Prostate gland (tissue), 2 donors: Measurements from ENCODE around the gene NTRK2. TPM values are rescaled to one million over a fixed set of nuclear protein-coding genes. Genes with fewer than 3 reads are reported as not detected.

Source experiments
- DNase-seq: peaks from one replicate; pipeline ENCODE4 v3.0.0-alpha.2; 2019; ENCODE audit warnings: low spot score
- H3K27ac ChIP-seq, 2 donors: fragments of 200-600 bp; sonication (generic); 2 replicates each; pipeline ENCODE4 v1.5.1; 2017 to 2019
- H3K27me3 ChIP-seq: fragments of 200-600 bp; sonication (generic); replicated peaks from 2 replicates; pipeline ENCODE4 v1.5.1; 2019; ENCODE audit not compliant: insufficient read depth
- H3K36me3 ChIP-seq, 2 donors: fragments of 200-600 bp; sonication (generic); 1 replicate in 1 of 2; 2 replicates in 1 of 2; pipeline versions ENCODE4 v1.5.1 to v1.8.1; 2017 to 2019
- H3K4me1 ChIP-seq: fragments of 200-600 bp; sonication (generic); replicated peaks from 2 replicates; pipeline ENCODE4 v1.5.1; 2019
- H3K4me3 ChIP-seq, 2 donors: fragments of 200-600 bp; sonication (generic); 2 replicates each; pipeline ENCODE4 v1.5.1; 2017 to 2019
- H3K9me3 ChIP-seq: fragments of 200-600 bp; sonication (generic); 2 replicates; pipeline ENCODE4 v1.5.1; 2017
- POLR2A ChIP-seq: fragments of 450-650 bp; IDR thresholded peaks from one replicate; pipeline ENCODE4 v1.6.1; 2016; ENCODE audit warnings: antibody characterized with exemption, mild to moderate bottlenecking
- POLR2AphosphoS5 ChIP-seq: sonication (generic); formaldehyde crosslinking; IDR thresholded peaks from one replicate; pipeline ENCODE4 v1.6.1; 2017; ENCODE audit warnings: antibody characterized with exemption
- WGBS: methylation state at CpG from one replicate; pipeline ENCODE4 v1.1.5; 2018; 5-methylcytosine and 5-hydroxymethylcytosine counted together
- intact Hi-C: fragments of 100-400 bp; cut with DNase I; formaldehyde crosslinking; loops from one replicate; pipeline ENCODE4 v1.14.2; 2022
- total RNA-seq, 2 donors: library from RNA; depleted of rRNA; stranded (reverse); fragments of >200 nt; gene quantifications; one replicate each; pipeline ENCODE4 v1.1.0, GENCODE V29; 2016
- TF ChIP-seq, protein P1 (sequence below), 4 experiments: fragments of 200-600 bp in 2 of 4; fragments of 450-650 bp in 2 of 4; sonication (generic) in 2 of 4; IDR thresholded peaks; 1 replicate in 3 of 4; 2 replicates in 1 of 4; pipeline ENCODE4 v1.5.1; 2016 to 2019; ENCODE audit warnings: antibody characterized with exemption in 4 of 4, mild to moderate bottlenecking in 2 of 4, moderate library complexity in 2 of 4

The NTRK2 gene
- total RNA-seq, 2 donors from 2014 or later = 2.3 to 11.1 TPM

DNA sequence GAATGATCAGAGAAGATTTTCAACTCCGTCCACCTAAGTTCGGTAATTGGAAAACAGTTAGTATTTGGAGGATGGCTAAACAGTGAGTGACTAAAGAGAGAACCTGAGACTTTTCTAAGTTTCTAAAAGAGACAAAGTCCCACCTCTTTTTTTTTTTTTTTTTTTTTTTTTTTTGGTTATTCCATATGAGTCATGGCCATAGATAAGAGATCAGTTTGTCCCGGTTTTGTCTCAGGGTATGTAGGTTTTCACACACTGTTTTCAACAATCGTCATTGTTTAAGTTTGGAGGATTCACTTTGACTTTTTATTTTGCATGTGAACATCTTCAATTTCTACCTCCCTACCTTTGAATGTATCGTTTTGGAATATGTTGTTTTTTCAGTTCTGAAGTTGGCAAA lies 85.9 kb downstream of the NTRK2 start:
- Histone ChIP-seq H3K4me3 (no peak overlapping the region), H3K27ac (no peak overlapping the region), H3K27me3 (no peaks in the 10 kb centered on the region), H3K36me3 (no peaks in the 10 kb centered on the region), H3K9me3 (no peaks in the 10 kb centered on the region), H3K4me1 (no peaks in the 10 kb centered on the region)
- intact Hi-C loops = no loop called here
- no peak for TF ChIP-seq POLR2A
- TF ChIP-seq, protein P1, sequence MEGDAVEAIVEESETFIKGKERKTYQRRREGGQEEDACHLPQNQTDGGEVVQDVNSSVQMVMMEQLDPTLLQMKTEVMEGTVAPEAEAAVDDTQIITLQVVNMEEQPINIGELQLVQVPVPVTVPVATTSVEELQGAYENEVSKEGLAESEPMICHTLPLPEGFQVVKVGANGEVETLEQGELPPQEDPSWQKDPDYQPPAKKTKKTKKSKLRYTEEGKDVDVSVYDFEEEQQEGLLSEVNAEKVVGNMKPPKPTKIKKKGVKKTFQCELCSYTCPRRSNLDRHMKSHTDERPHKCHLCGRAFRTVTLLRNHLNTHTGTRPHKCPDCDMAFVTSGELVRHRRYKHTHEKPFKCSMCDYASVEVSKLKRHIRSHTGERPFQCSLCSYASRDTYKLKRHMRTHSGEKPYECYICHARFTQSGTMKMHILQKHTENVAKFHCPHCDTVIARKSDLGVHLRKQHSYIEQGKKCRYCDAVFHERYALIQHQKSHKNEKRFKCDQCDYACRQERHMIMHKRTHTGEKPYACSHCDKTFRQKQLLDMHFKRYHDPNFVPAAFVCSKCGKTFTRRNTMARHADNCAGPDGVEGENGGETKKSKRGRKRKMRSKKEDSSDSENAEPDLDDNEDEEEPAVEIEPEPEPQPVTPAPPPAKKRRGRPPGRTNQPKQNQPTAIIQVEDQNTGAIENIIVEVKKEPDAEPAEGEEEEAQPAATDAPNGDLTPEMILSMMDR (IDR thresholded peaks at IDR 0.05) = no peak
- TF ChIP-seq POLR2AphosphoS5 = no peak
- 76% methylated on average over 5 of the region's 5 CpGs for WGBS
- no peak for DNase-seq

DNA sequence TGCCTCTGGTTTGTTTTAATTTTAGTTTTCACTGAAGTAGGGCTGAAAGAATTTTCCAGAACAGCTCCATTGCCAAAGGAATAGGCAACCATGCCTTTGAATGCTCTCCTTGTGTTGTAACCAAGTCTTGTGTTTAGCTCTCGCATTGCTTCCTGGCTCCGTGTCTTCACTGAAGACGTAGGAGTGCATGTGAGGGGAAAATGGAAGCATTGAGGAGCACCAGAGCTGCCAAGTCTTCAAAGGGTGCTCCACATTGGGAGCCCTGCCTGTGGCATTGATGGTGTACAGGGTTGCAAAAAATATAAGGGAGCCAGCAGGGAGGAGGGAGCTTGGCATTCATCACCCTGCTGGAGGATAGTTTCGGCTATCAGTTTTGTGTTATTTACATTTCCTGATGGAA lies 86.6 kb downstream of the NTRK2 start:
- 85% methylated on average over 4 of the region's 4 CpGs for WGBS
- H3K27ac ChIP-seq = no peak overlapping the region
- intact Hi-C loops = no loop called here

GRCh38 chr9:84756731-84757130 lies 87.2 kb downstream of the NTRK2 start:
- H3K4me1 ChIP-seq = no peaks in the 10 kb centered on the region
- WGBS = 42% methylated on average over 1 of the region's 1 CpG
- intact Hi-C loops = no loop called here
- no peak for DNase-seq
- TF ChIP-seq POLR2AphosphoS5 (no peak), POLR2A (no peak)
- TF ChIP-seq, protein P1 (IDR thresholded peaks at IDR 0.05) = no peak
- H3K36me3 ChIP-seq = no peaks in the 10 kb centered on the region
- no peaks in the 10 kb centered on the region for H3K27me3 ChIP-seq
- H3K9me3 ChIP-seq = no peaks in the 10 kb centered on the region
- H3K27ac ChIP-seq = no peak overlapping the region
- no peak overlapping the region for H3K4me3 ChIP-seq

More for the DNA sequence above, 86.6 kb downstream of the NTRK2 start:
- H3K9me3 ChIP-seq = no peaks in the 10 kb centered on the region
- no peak overlapping the region for H3K4me3 ChIP-seq
- no peak for DNase-seq
- TF ChIP-seq, protein P1 (IDR thresholded peaks at IDR 0.05) = no peak
- TF ChIP-seq POLR2AphosphoS5 = no peak
- no peak for TF ChIP-seq POLR2A
- no peaks in the 10 kb centered on the region for H3K4me1 ChIP-seq
- no peaks in the 10 kb centered on the region for H3K27me3 ChIP-seq
- H3K36me3 ChIP-seq = no peaks in the 10 kb centered on the region

DNA sequence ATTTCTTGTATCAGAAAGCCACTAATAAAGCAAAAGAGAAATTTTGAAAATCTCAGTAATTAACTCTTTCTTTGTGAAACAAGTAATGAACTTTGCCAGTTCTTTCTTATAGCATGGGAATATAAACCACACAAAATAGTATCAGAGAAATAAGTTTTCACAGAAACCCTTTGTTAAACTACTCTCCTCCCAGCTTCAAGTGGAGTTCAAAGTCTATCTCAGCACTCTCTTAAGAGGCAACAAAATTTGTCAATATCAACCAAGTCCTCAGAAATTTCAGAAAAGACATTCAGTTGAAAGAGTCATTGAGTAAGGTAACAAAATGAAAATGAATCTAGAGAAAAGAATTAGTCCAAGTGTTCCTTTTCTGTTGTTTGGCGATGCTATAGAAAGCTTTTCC lies 89.3 kb downstream of the NTRK2 start:
- Histone ChIP-seq H3K27ac (no peak overlapping the region), H3K9me3 (no peaks in the 10 kb centered on the region), H3K4me3 (no peak overlapping the region), H3K27me3 (no peaks in the 10 kb centered on the region), H3K36me3 (no peaks in the 10 kb centered on the region), H3K4me1 (no peaks in the 10 kb centered on the region)
- TF ChIP-seq POLR2AphosphoS5 = no peak
- TF ChIP-seq, protein P1 (IDR thresholded peaks at IDR 0.05) = no peak
- no peak for TF ChIP-seq POLR2A
- intact Hi-C loops = no loop called here
- no peak for DNase-seq
- WGBS = 71% methylated on average over 1 of the region's 1 CpG

DNA sequence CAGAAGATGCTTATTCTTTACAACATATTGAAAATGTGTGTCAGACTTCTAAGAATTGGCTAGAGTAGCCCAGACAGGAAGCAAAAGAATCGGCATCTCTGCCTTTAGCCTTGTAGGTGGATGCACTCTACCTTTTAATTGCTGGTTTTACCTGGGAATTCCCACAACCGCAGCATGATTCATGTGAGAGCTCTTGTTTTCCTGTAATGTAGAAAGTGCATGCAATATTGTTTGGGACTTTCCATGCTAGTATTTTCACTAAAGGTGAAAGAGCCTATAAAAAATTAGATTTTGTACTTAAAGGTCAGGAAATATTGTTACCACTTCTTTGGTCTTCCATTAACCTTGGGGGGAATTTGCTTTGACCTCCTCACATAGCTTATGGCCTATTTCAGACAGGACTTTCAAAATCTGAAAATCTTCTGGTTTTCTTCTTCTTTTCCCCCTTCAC lies 89.8 kb downstream of the NTRK2 start:
- 54% methylated on average over 2 of the region's 2 CpGs for WGBS
- no peak overlapping the region for H3K27ac ChIP-seq
- DNase-seq = no peak
- intact Hi-C loops = no loop called here
- no peaks in the 10 kb centered on the region for H3K9me3 ChIP-seq
- H3K36me3 ChIP-seq = no peaks in the 10 kb centered on the region
- TF ChIP-seq, protein P1 (IDR thresholded peaks at IDR 0.05) = no peak
- H3K4me1 ChIP-seq = no peaks in the 10 kb centered on the region
- no peak overlapping the region for H3K4me3 ChIP-seq
- no peaks in the 10 kb centered on the region for H3K27me3 ChIP-seq
